Measurements from ENCODE around the gene PEX11B.

Gene PEX11B

GRCh38 chr1:145871994-145872924, 46.3 kb downstream of the PEX11B start:
- peak; percentile 72 for DNase-seq (ENCODE audit: low spot score)

GRCh38 chr1:145868232-145868631, 50.3 kb downstream of the PEX11B start:
- no peak for DNase-seq (ENCODE audit: low spot score)

- DNase-seq (ENCODE audit: low spot score) = no peak
These were observed 55.1 kb downstream of the PEX11B start for GRCh38 chr1:145863282-145864018.
